GM12872 (cell line): ENCODE results near the gene NPY.

ENCODE experiments used
- CTCF ChIP-seq: IDR thresholded peaks from 3 replicates; pipeline ENCODE4 v1.5.1; 2011; ENCODE audit warnings: low read depth, mild to moderate bottlenecking, low read length, moderate library complexity; ENCODE audit not compliant: insufficient read depth

The NPY gene

GRCh38 chr7:24313777-24314176 is 29.8 kb downstream of the NPY start:
- no peak for TF ChIP-seq CTCF

- no peak for TF ChIP-seq CTCF
These were observed 32.4 kb downstream of the NPY start for GRCh38 chr7:24316340-24316739.

GRCh38 chr7:24318326-24318725 is 34.3 kb downstream of the NPY start:
- peak; percentile 81 for TF ChIP-seq CTCF

GRCh38 chr7:24319209-24319608 is 35.2 kb downstream of the NPY start:
- no peak for TF ChIP-seq CTCF

GRCh38 chr7:24323961-24324480 is 40.0 kb downstream of the NPY start:
- TF ChIP-seq CTCF = no peak

GRCh38 chr7:24325708-24326107 is 41.7 kb downstream of the NPY start:
- no peak for TF ChIP-seq CTCF

- no peak for TF ChIP-seq CTCF
These were observed 44.1 kb downstream of the NPY start for GRCh38 chr7:24328050-24328449.
